Loucy (cell line): ENCODE measurements around the gene EPB41L3.

Experiments
- H2AFZ ChIP-seq: fragments of 200-600 bp; sonication (generic); 2 replicates; pipeline ENCODE4 v1.6.0; 2016; ENCODE audit warnings: antibody characterized with exemption, mild to moderate bottlenecking, low read length, moderate library complexity
- H3F3A ChIP-seq: fragments of 200-600 bp; 2 replicates; pipeline ENCODE4 v1.6.0; 2016; ENCODE audit warnings: antibody characterized with exemption, low read depth, mild to moderate bottlenecking
- H3K27me3 ChIP-seq: fragments of 200-600 bp; sonication (generic); 2 replicates; pipeline ENCODE4 v1.6.1; 2014; ENCODE audit warnings: low read length, mild to moderate bottlenecking; ENCODE audit not compliant: insufficient read depth, poor library complexity, severe bottlenecking
- H3K36me3 ChIP-seq: fragments of 200-600 bp; sonication (generic); 2 replicates; pipeline ENCODE4 v1.6.1; 2016; ENCODE audit warnings: low read length; ENCODE audit not compliant: insufficient read depth
- H3K4me1 ChIP-seq: fragments of 200-600 bp; sonication (generic); 2 replicates; pipeline ENCODE4 v1.5.1; 2014; ENCODE audit warnings: low read length, mild to moderate bottlenecking; ENCODE audit not compliant: insufficient read depth, poor library complexity, severe bottlenecking
- H3K4me2 ChIP-seq: fragments of 200-600 bp; sonication (generic); 2 replicates; pipeline ENCODE4 v1.6.0; 2014; ENCODE audit warnings: antibody characterized with exemption, low read length, low read depth, mild to moderate bottlenecking; ENCODE audit not compliant: poor library complexity, severe bottlenecking
- H3K4me3 ChIP-seq: fragments of 200-600 bp; sonication (generic); 2 replicates; pipeline ENCODE4 v1.5.1; 2014; ENCODE audit warnings: low read length, mild to moderate bottlenecking, mixed read lengths; ENCODE audit not compliant: poor library complexity, severe bottlenecking
- H3K79me2 ChIP-seq: fragments of 200-600 bp; sonication (generic); 2 replicates; pipeline ENCODE4 v1.6.1; 2014; ENCODE audit warnings: low read length; ENCODE audit not compliant: insufficient read depth
- H3K9ac ChIP-seq: fragments of 200-600 bp; sonication (generic); 2 replicates; pipeline ENCODE4 v1.6.0; 2014; ENCODE audit warnings: mild to moderate bottlenecking, low read depth, low read length, moderate library complexity; ENCODE audit not compliant: poor library complexity, severe bottlenecking
- H3K9me2 ChIP-seq: fragments of 200-600 bp; sonication (generic); replicated peaks from 2 replicates; pipeline ENCODE4 v1.6.1; 2016; ENCODE audit warnings: low read depth, low read length, mixed read lengths
- H3K9me3 ChIP-seq: fragments of 200-600 bp; sonication (generic); 2 replicates; pipeline ENCODE4 v1.6.1; 2014; ENCODE audit warnings: mild to moderate bottlenecking, antibody characterized with exemption, low read length, low read depth; ENCODE audit not compliant: insufficient read depth
- H4K20me1 ChIP-seq: fragments of 200-600 bp; sonication (generic); 2 replicates; pipeline ENCODE4 v1.6.0; 2014; ENCODE audit warnings: antibody characterized with exemption, low read length, mild to moderate bottlenecking; ENCODE audit not compliant: insufficient read depth, poor library complexity, severe bottlenecking
- CTCF ChIP-seq: fragments of 200-600 bp; sonication (generic); conservative IDR thresholded peaks from 2 replicates; pipeline ENCODE4 v1.5.1; 2014; ENCODE audit warnings: mild to moderate bottlenecking, antibody characterized with exemption, low read length
- EZH2phosphoT487 ChIP-seq: fragments of 200-600 bp; IDR thresholded peaks from 2 replicates; pipeline ENCODE4 v1.6.1; 2018; ENCODE audit warnings: antibody characterized with exemption, mild to moderate bottlenecking, moderate library complexity, borderline replicate concordance

The EPB41L3 gene

GRCh38 chr18:5543773-5544389 lies at the start of gene EPB41L3:
Gene EPB41L3, minus strand, starts transcription at chr18:5543997. Its CDS starts 54,814 bp downstream, at chr18:5489183.
- Histone ChIP-seq H3K9me2 (no peaks in the 10 kb centered on the region), H3K4me1 (no peaks in the 10 kb centered on the region), H4K20me1 (no peaks in the 10 kb centered on the region), H3F3A (no peaks in the 10 kb centered on the region), H3K9ac (no peak within 1 kb of the TSS), H2AFZ (no peak within 1 kb of the TSS), H3K79me2 (no peaks in the 10 kb centered on the region), H3K9me3 (no peaks in the 10 kb centered on the region), H3K36me3 (no peaks in the 10 kb centered on the region), H3K4me2 (no peak within 1 kb of the TSS), H3K4me3 (no peak within 1 kb of the TSS), H3K27me3 (no peaks in the 10 kb centered on the region)
- no peak for TF ChIP-seq CTCF
- TF ChIP-seq EZH2phosphoT487: no peak

GRCh38 chr18:5588529-5588928 lies 44.7 kb upstream of the EPB41L3 start:
- no peaks in the 10 kb centered on the region for H3K36me3 ChIP-seq
- no peaks in the 10 kb centered on the region for H3K79me2 ChIP-seq
- H3K9me3 ChIP-seq: no peaks in the 10 kb centered on the region
- H3K4me2 ChIP-seq: no peak overlapping the region
- TF ChIP-seq CTCF (no peak), EZH2phosphoT487 (no peak)
- H3K4me1 ChIP-seq: no peaks in the 10 kb centered on the region
- H3K9me2 ChIP-seq: no peaks in the 10 kb centered on the region
- no peak overlapping the region for H3K4me3 ChIP-seq
- no peak overlapping the region for H2AFZ ChIP-seq
- H4K20me1 ChIP-seq: no peaks in the 10 kb centered on the region
- no peak overlapping the region for H3K9ac ChIP-seq
- no peaks in the 10 kb centered on the region for H3F3A ChIP-seq
- no peaks in the 10 kb centered on the region for H3K27me3 ChIP-seq

- Histone ChIP-seq H3K79me2 (no peaks in the 10 kb centered on the region), H4K20me1 (no peaks in the 10 kb centered on the region), H3K4me2 (no peak overlapping the region), H2AFZ (no peak overlapping the region), H3K36me3 (no peaks in the 10 kb centered on the region), H3K4me3 (no peak overlapping the region), H3K9me3 (no peaks in the 10 kb centered on the region), H3K4me1 (no peaks in the 10 kb centered on the region), H3K27me3 (no peaks in the 10 kb centered on the region), H3F3A (no peaks in the 10 kb centered on the region), H3K9me2 (no peaks in the 10 kb centered on the region), H3K9ac (no peak overlapping the region)
- TF ChIP-seq EZH2phosphoT487: no peak
- TF ChIP-seq CTCF: no peak
These were observed 41.9 kb upstream of the EPB41L3 start for GRCh38 chr18:5585653-5586052.
